Lower leg skin (tissue), 4 donors: Measurements from ENCODE around the gene NKX2-8. TPM values are rescaled to one million over a fixed set of nuclear protein-coding genes. Genes with fewer than 3 reads are reported as not detected.
"Not testable (repeated sequence)": the region's sequence is repeated elsewhere in the genome, so short reads cannot be mapped to it uniquely, and the experiment has no call there.

Source experiments
- DNase-seq, 2 donors: peaks; one replicate each; pipeline ENCODE4 v3.0.0-alpha.2; 2019; ENCODE audit warnings: low spot score in 2 of 2
- H3K4me3 ChIP-seq: fragments of 200-600 bp; sonication (generic); 2 replicates; pipeline ENCODE4 v1.5.1; 2017; ENCODE audit warnings: mild to moderate bottlenecking, low read depth; ENCODE audit not compliant: poor library complexity, severe bottlenecking
- POLR2A ChIP-seq, 2 donors: fragments of 450-650 bp; IDR thresholded peaks; one replicate each; pipeline ENCODE4 v1.6.1; 2016 to 2017; ENCODE audit warnings: antibody characterized with exemption in 2 of 2, mild to moderate bottlenecking in 1 of 2, moderate library complexity in 1 of 2
- WGBS, 2 donors: methylation state at CpG; one replicate each; pipeline ENCODE4 v1.1.5; 2018; 5-methylcytosine and 5-hydroxymethylcytosine counted together
- intact Hi-C: fragments of 100-400 bp; cut with DNase I; formaldehyde crosslinking; loops from one replicate; pipeline ENCODE4 v1.15.0; 2023; ENCODE audit warnings: low total_unique reads
- total RNA-seq, 4 donors: library from RNA; depleted of rRNA; stranded (reverse); fragments of >200 nt; gene quantifications; one replicate each; pipeline ENCODE4 v1.1.0, GENCODE V29; 2016
- TF ChIP-seq, protein P1 (sequence below), 3 donors: fragments of 450-650 bp; IDR thresholded peaks; one replicate each; pipeline ENCODE4 v1.5.1; 2016; ENCODE audit warnings: antibody characterized with exemption in 3 of 3, mild to moderate bottlenecking in 3 of 3, moderate library complexity in 2 of 3

The NKX2-8 gene
- total RNA-seq, 4 donors from 2014 or later = 1.2 to 2.9 (median 1.2) TPM; not detected in 1

DNA sequence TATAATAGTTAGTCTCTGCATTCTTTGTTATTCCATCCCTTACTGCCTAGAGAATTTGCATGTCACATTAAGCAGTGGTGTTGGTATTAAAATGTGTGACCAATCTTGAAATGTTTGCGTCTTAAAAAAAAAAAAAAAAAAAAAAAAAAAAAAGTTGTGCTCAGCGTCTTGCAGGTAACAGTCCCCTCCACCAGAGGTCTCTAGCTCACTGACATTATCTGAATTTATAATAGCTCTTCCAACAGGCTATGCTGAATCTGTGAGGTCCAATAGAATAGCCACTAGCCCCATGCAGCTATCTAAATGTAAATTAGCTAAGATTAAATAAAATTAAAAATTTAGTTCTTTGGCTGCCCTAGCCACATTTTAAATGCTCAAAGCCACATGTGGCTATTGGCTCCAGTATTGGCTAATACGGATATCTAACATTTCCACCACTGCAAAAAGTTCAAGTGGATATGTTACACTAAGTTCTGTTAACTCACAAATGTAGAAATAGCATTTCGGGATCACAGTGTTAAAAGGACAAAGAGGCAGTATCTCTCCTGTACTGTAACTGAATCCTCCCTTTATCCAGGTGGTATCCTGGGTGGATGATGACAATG, 28.7 kb downstream of the NKX2-8 start:
- 35 to 36% methylated on average over 4 of the region's 4 CpGs for WGBS, 2 donors

DNA sequence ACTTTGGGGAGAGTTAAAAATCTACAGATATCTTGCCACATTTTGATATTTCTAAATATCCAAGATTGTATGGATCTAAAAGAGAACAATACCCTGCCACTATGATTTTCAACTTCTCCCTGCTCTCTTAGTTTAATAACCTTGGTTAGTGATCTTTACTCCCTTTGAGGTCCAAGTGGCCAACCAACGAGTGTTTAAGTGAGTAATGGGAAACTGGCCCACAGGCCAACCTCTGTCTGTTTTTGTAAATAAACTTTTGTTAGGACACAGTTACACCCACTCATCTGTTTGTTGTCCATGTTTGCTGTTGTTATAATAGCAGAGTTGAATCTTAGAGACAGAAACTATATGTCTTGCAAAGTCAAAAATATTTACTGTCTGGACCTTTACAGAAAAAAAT, 31.5 kb downstream of the NKX2-8 start:
- no peak overlapping the region for H3K4me3 ChIP-seq
- DNase-seq = no peak
- WGBS, 2 donors = 46 to 50% methylated on average over 1 of the region's 1 CpG
- no peak for TF ChIP-seq POLR2A (IDR thresholded peaks at IDR 0.05)
- TF ChIP-seq, protein P1, sequence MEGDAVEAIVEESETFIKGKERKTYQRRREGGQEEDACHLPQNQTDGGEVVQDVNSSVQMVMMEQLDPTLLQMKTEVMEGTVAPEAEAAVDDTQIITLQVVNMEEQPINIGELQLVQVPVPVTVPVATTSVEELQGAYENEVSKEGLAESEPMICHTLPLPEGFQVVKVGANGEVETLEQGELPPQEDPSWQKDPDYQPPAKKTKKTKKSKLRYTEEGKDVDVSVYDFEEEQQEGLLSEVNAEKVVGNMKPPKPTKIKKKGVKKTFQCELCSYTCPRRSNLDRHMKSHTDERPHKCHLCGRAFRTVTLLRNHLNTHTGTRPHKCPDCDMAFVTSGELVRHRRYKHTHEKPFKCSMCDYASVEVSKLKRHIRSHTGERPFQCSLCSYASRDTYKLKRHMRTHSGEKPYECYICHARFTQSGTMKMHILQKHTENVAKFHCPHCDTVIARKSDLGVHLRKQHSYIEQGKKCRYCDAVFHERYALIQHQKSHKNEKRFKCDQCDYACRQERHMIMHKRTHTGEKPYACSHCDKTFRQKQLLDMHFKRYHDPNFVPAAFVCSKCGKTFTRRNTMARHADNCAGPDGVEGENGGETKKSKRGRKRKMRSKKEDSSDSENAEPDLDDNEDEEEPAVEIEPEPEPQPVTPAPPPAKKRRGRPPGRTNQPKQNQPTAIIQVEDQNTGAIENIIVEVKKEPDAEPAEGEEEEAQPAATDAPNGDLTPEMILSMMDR (IDR thresholded peaks at IDR 0.05) = no peak
- intact Hi-C loops = no loop called here

More for the DNA sequence above, 28.7 kb downstream of the NKX2-8 start:
- H3K4me3 ChIP-seq = no peak overlapping the region
- TF ChIP-seq POLR2A (IDR thresholded peaks at IDR 0.05) = no peak
- TF ChIP-seq, protein P1 (IDR thresholded peaks at IDR 0.05) = no peak
- intact Hi-C loops = no loop called here
- no peak for DNase-seq

DNA sequence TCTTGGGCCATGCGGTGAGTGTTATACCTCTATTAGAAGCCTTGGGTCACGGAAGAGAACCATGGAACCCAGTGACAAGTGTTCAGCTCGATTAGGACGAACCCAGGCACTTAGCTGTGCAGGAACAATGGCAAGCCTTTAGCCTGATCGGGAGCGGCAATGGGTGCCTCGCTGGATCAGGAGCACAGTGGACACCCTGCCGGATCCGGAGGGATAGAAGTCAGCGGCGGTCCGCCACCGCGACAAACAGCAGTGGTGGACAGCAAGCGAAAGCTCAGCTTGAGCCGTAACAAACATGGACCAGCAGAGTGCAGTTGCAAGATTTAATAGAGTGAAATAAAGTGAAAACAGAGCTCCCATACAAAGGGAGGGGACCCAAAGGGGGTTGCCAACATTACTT, 38.1 kb downstream of the NKX2-8 start:
- H3K4me3 ChIP-seq, intact Hi-C loops, DNase-seq: not testable (repeated sequence)
- 93 to 94% methylated on average over 16 of the region's 16 CpGs for WGBS, 2 donors

DNA sequence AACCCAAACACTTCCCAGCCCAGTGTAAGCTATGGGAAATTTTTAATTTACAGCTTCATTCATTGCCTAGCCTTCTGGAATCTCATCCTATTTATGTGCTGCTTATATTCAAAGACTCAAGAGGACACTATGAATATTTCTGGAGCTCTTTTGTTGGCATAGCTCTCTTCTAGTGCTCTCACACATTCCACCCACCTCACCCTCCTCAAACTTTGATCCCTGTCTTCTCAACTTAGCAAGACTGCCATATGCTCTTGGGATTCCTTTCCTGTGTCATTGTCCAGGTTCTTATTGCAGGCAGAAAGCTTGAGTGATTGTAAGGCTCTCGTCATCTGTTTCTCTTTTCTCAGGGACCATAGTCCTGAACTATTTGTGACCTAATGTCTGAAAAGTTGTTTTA, 44.4 kb downstream of the NKX2-8 start:
- 58 to 93% methylated on average over 1 of the region's 1 CpG for WGBS, 2 donors

More for the DNA sequence above, 44.4 kb downstream of the NKX2-8 start:
- DNase-seq = no peak
- no peak for TF ChIP-seq POLR2A (IDR thresholded peaks at IDR 0.05)
- TF ChIP-seq, protein P1 (IDR thresholded peaks at IDR 0.05) = no peak
- H3K4me3 ChIP-seq = no peak overlapping the region
- intact Hi-C loops = no loop called here

Other genes starting within 250 kb of the NKX2-8 start
- gene NKX2-1, start 62.4 kb downstream of the NKX2-8 start, total RNA-seq = not detected
- 1 to 10 TPM in 2 of 4 donors, under 1 TPM in 2; 0.11 to 1.2 (median 0.64) TPM for gene PAX9, start 79.2 kb upstream of the NKX2-8 start, total RNA-seq